Measurements from ENCODE around the gene CNKSR2. TPM values are rescaled to one million over a fixed set of nuclear protein-coding genes. Genes with fewer than 3 reads are reported as not detected.
"Not testable (repeated sequence)": the region's sequence is repeated elsewhere in the genome, so short reads cannot be mapped to it uniquely, and the experiment has no call there.

Gene CNKSR2
- total RNA-seq, 1 donor from 2014 or later: 3.4 TPM

- Histone ChIP-seq H3K36me3 (ENCODE audit: control insufficient read depth, insufficient read depth, low read length) (no peaks in the 10 kb centered on the region), H3K4me3 (ENCODE audit: low read depth, low read length) (no peak overlapping the region), H3K27me3 (ENCODE audit: control insufficient read depth, insufficient read depth, low read length) (no peaks in the 10 kb centered on the region)
- no peak for DNase-seq (ENCODE audit: low read depth)
- no peak for TF ChIP-seq CTCF (IDR thresholded peaks at IDR 0.05; ENCODE audit: insufficient read depth, low read length, poor library complexity, severe bottlenecking)
These were observed 66.7 kb downstream of the CNKSR2 start for GRCh38 chrX:21440911-21441310.

GRCh38 chrX:21457718-21458117 lies 83.5 kb downstream of the CNKSR2 start:
- H3K36me3 ChIP-seq (ENCODE audit: control insufficient read depth, insufficient read depth, low read length): no peaks in the 10 kb centered on the region
- DNase-seq (ENCODE audit: low read depth): no peak
- no peak overlapping the region for H3K4me3 ChIP-seq (ENCODE audit: low read depth, low read length)
- no peaks in the 10 kb centered on the region for H3K27me3 ChIP-seq (ENCODE audit: control insufficient read depth, insufficient read depth, low read length)
- no peak for TF ChIP-seq CTCF (IDR thresholded peaks at IDR 0.05; ENCODE audit: insufficient read depth, low read length, poor library complexity, severe bottlenecking)

GRCh38 chrX:21469071-21469470 lies 94.9 kb downstream of the CNKSR2 start:
- Histone ChIP-seq H3K27me3 (ENCODE audit: control insufficient read depth, insufficient read depth, low read length) (no peaks in the 10 kb centered on the region), H3K36me3 (ENCODE audit: control insufficient read depth, insufficient read depth, low read length) (no peaks in the 10 kb centered on the region), H3K4me3 (ENCODE audit: low read depth, low read length) (no peak overlapping the region)
- DNase-seq (ENCODE audit: low read depth): no peak
- TF ChIP-seq CTCF (IDR thresholded peaks at IDR 0.05; ENCODE audit: insufficient read depth, low read length, poor library complexity, severe bottlenecking): no peak

- no peak for TF ChIP-seq CTCF (IDR thresholded peaks at IDR 0.05; ENCODE audit: insufficient read depth, low read length, poor library complexity, severe bottlenecking)
- no peaks in the 10 kb centered on the region for H3K36me3 ChIP-seq (ENCODE audit: control insufficient read depth, insufficient read depth, low read length)
- H3K4me3 ChIP-seq (ENCODE audit: low read depth, low read length): no peak overlapping the region
- no peaks in the 10 kb centered on the region for H3K27me3 ChIP-seq (ENCODE audit: control insufficient read depth, insufficient read depth, low read length)
- DNase-seq (ENCODE audit: low read depth): no peak
These were observed 102.7 kb downstream of the CNKSR2 start for GRCh38 chrX:21476909-21477308.

- TF ChIP-seq CTCF (IDR thresholded peaks at IDR 0.05; ENCODE audit: insufficient read depth, low read length, poor library complexity, severe bottlenecking): peak; percentile 63
- H3K36me3 ChIP-seq (ENCODE audit: control insufficient read depth, insufficient read depth, low read length): no peaks in the 10 kb centered on the region
- H3K27me3 ChIP-seq (ENCODE audit: control insufficient read depth, insufficient read depth, low read length): no peaks in the 10 kb centered on the region
- H3K4me3 ChIP-seq (ENCODE audit: low read depth, low read length): no peak overlapping the region
- peak; percentile 32 for DNase-seq (ENCODE audit: low read depth)
These were observed 105.6 kb downstream of the CNKSR2 start for GRCh38 chrX:21479695-21480270.

- H3K36me3 ChIP-seq (ENCODE audit: control insufficient read depth, insufficient read depth, low read length): no peaks in the 10 kb centered on the region
- no peak for DNase-seq (ENCODE audit: low read depth)
- H3K27me3 ChIP-seq (ENCODE audit: control insufficient read depth, insufficient read depth, low read length): no peaks in the 10 kb centered on the region
- no peak for TF ChIP-seq CTCF (IDR thresholded peaks at IDR 0.05; ENCODE audit: insufficient read depth, low read length, poor library complexity, severe bottlenecking)
- no peak overlapping the region for H3K4me3 ChIP-seq (ENCODE audit: low read depth, low read length)
These were observed 107.5 kb downstream of the CNKSR2 start for GRCh38 chrX:21481761-21482160.

GRCh38 chrX:21484051-21484450 lies 109.8 kb downstream of the CNKSR2 start:
- not testable (repeated sequence) for DNase-seq (ENCODE audit: low read depth); H3K27me3 ChIP-seq (ENCODE audit: control insufficient read depth, insufficient read depth, low read length); H3K4me3 ChIP-seq (ENCODE audit: low read depth, low read length); H3K36me3 ChIP-seq (ENCODE audit: control insufficient read depth, insufficient read depth, low read length)
